ENCODE measurements around the gene EZR.

- TF ChIP-seq POLR2A (IDR thresholded peaks at IDR 0.05) (no peak), EP300 (IDR thresholded peaks at IDR 0.05) (no peak), CTCF (IDR thresholded peaks at IDR 0.05) (no peak)
Measured at GRCh38 chr6:158737710-158738615, 81.2 kb downstream of the EZR start.
